ENCODE results near the gene ME3.

DNA sequence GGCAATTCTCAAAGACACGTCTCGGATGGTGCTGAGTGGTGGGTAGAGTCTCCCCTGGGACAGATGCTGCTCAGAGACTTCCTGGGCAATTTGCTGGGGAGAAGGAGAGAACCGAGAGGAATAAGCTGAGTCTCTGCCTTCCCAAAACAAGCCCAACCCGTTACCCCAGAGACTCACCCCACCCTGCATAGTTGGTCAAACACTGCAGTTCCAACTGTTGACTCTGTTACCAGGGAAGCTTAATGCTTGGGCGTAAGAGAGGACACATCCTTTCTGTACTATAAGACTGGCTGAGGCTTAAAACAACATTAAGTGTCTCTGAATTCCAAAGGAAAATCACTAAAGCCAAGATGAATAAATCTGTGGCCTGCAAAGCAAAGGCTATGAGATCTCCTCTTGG is 229.6 kb downstream of the ME3 start:
- TF ChIP-seq, protein P1, sequence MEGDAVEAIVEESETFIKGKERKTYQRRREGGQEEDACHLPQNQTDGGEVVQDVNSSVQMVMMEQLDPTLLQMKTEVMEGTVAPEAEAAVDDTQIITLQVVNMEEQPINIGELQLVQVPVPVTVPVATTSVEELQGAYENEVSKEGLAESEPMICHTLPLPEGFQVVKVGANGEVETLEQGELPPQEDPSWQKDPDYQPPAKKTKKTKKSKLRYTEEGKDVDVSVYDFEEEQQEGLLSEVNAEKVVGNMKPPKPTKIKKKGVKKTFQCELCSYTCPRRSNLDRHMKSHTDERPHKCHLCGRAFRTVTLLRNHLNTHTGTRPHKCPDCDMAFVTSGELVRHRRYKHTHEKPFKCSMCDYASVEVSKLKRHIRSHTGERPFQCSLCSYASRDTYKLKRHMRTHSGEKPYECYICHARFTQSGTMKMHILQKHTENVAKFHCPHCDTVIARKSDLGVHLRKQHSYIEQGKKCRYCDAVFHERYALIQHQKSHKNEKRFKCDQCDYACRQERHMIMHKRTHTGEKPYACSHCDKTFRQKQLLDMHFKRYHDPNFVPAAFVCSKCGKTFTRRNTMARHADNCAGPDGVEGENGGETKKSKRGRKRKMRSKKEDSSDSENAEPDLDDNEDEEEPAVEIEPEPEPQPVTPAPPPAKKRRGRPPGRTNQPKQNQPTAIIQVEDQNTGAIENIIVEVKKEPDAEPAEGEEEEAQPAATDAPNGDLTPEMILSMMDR (conservative IDR thresholded peaks at IDR 0.05 in 1 of 2, IDR thresholded peaks at IDR 0.05 in 1 of 2; ENCODE audit: low read depth in 1 of 2, low read length in 2 of 2): no peak
- TF ChIP-seq EZH2 (IDR thresholded peaks at IDR 0.05; ENCODE audit: low read length, missing control alignments): no peak

Data from fibroblast of lung (primary cell).